Upper lobe of left lung (tissue), 6 donors: Measurements from ENCODE around the gene MRPL23. TPM values are rescaled to one million over a fixed set of nuclear protein-coding genes. Genes with fewer than 3 reads are reported as not detected.

Experiments used
- ATAC-seq, 2 donors: fragments of 200-7000 bp; cut with Tn5 transposase; one replicate each; pipeline ENCODE4 v1.9.1; 2022; ENCODE audit warnings: mild to moderate bottlenecking in 2 of 2, moderate library complexity in 2 of 2; ENCODE audit not compliant: low FRiP score in 2 of 2
- DNase-seq, 2 donors: peaks; one replicate each; pipeline ENCODE4 v3.0.0-alpha.2; 2019 to 2020
- H3K27ac ChIP-seq, 4 donors: fragments of 200-600 bp; sonication (generic); one replicate each; pipeline ENCODE4 v1.5.1; 2016 to 2019
- H3K27me3 ChIP-seq, 4 donors: fragments of 200-600 bp; sonication (generic); one replicate each; pipeline ENCODE4 v1.5.1; 2017 to 2019
- H3K36me3 ChIP-seq, 4 donors: fragments of 200-600 bp; sonication (generic); one replicate each; pipeline ENCODE4 v1.5.1; 2016 to 2019
- H3K4me1 ChIP-seq, 4 donors: fragments of 200-600 bp; sonication (generic); one replicate each; pipeline ENCODE4 v1.5.1; 2018 to 2019
- H3K4me3 ChIP-seq, 4 donors: fragments of 200-600 bp; sonication (generic); one replicate each; pipeline ENCODE4 v1.5.1; 2017 to 2019; ENCODE audit warnings: mild to moderate bottlenecking in 2 of 4, moderate library complexity in 1 of 4
- H3K9me3 ChIP-seq, 4 donors: fragments of 200-600 bp; sonication (generic); one replicate each; pipeline ENCODE4 v1.5.1; 2018 to 2019
- EP300 ChIP-seq, 4 donors: sonication (generic); formaldehyde crosslinking; IDR thresholded peaks; one replicate each; pipeline ENCODE4 v1.5.1; 2017; ENCODE audit warnings: antibody characterized with exemption in 4 of 4, control low read depth in 2 of 4
- POLR2A ChIP-seq, 4 donors: fragments of 450-650 bp; IDR thresholded peaks; one replicate each; pipeline ENCODE4 v1.5.1; 2016 to 2017; ENCODE audit warnings: antibody characterized with exemption in 4 of 4, mild to moderate bottlenecking in 2 of 4
- POLR2AphosphoS5 ChIP-seq, 2 donors: sonication (generic); formaldehyde crosslinking; IDR thresholded peaks; one replicate each; pipeline ENCODE4 v1.5.1; 2017; ENCODE audit warnings: antibody characterized with exemption in 2 of 2
- WGBS, 2 donors: methylation state at CpG; one replicate each; pipeline ENCODE4 v1.1.5; 2017 to 2018; 5-methylcytosine and 5-hydroxymethylcytosine counted together
- total RNA-seq, 6 donors: library from RNA; depleted of rRNA in 4 of 6; stranded (reverse); fragments of >200 nt in 4 of 6; gene quantifications; one replicate each; pipeline versions ENCODE4 v1.1.0 to v1.2.1, GENCODE V29; 2016 to 2021
- TF ChIP-seq, protein P1 (sequence below), 6 experiments: fragments of 450-650 bp in 4 of 6; fragments of 200-600 bp in 2 of 6; sonication (generic) in 2 of 6; IDR thresholded peaks; one replicate each; pipeline ENCODE4 v1.5.1; 2016 to 2019; ENCODE audit warnings: antibody characterized with exemption in 6 of 6
- donor health status: DM: no; HTN: no; CAD: no; lungs with moderate emphysema.
- donor health status: DM: no; HTN: yes; CAD: no; lungs with severe emphysema.

MRPL23 gene
- total RNA-seq, 6 donors from 2014 or later: 62.1 to 287 (median 150) TPM

GRCh38 chr11:1936072-1936780, 10.9 kb upstream of the MRPL23 start:
- TF ChIP-seq EP300 (IDR thresholded peaks at IDR 0.05): no peak
- TF ChIP-seq POLR2AphosphoS5 (IDR thresholded peaks at IDR 0.05): no peak
- no peak for TF ChIP-seq POLR2A (IDR thresholded peaks at IDR 0.05)
- TF ChIP-seq, protein P1, sequence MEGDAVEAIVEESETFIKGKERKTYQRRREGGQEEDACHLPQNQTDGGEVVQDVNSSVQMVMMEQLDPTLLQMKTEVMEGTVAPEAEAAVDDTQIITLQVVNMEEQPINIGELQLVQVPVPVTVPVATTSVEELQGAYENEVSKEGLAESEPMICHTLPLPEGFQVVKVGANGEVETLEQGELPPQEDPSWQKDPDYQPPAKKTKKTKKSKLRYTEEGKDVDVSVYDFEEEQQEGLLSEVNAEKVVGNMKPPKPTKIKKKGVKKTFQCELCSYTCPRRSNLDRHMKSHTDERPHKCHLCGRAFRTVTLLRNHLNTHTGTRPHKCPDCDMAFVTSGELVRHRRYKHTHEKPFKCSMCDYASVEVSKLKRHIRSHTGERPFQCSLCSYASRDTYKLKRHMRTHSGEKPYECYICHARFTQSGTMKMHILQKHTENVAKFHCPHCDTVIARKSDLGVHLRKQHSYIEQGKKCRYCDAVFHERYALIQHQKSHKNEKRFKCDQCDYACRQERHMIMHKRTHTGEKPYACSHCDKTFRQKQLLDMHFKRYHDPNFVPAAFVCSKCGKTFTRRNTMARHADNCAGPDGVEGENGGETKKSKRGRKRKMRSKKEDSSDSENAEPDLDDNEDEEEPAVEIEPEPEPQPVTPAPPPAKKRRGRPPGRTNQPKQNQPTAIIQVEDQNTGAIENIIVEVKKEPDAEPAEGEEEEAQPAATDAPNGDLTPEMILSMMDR (IDR thresholded peaks at IDR 0.05): no peak
- no peak overlapping the region for H3K27ac ChIP-seq
- no peaks in the 10 kb centered on the region for H3K9me3 ChIP-seq
- H3K4me3 ChIP-seq: no peak overlapping the region
- DNase-seq (peak in 1 of 2 donors; percentile 80), ATAC-seq (no peak)
- WGBS, 2 donors: 93% methylated on average over 3 to 29 of the region's 34 CpGs
- H3K36me3 ChIP-seq: no peaks in the 10 kb centered on the region
- peaks cover 0 to 5% (median 2%) of the 10 kb centered on the region in 4 donors for H3K4me1 ChIP-seq
- no peaks in the 10 kb centered on the region for H3K27me3 ChIP-seq

DNA sequence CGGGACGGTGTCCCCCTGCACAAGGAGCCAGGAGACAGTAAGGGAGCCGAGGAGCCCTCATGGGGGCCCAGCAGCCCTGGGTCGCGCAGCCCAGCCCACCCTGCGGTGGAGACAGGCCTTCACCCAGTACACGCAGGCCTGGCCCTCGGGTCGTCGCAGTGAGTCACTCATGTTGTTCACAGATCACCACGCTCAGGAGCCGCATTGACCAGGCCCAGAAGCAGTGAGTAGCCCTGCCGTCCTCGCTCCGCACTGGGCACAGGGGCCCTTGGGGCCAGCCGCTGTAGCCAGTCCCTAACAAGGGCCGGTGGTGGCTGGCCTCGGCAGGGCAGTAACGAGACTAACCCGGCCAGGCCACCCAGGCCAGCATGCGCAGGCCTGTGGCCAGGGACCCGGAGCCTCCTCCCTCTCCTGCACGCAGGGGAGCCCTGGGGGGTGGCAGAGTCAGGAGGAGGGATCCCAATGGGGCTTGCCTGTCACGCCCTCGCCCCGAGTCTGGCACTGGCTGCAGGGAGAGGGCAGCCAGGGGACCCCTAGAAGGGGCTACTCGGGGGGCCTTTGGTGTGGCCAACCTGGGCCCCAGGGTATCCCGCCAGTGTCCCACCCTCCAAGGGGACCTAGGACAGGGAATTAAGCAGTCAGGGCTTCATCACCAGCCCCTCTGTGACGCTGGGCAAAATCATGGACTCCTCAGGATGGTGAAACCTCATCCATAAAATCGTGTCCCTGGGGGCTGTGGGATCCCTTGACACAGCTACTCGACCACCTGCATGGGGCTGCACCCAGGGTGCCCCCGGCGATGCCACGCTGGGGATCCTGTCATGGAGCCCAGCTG, 10.1 kb upstream of the MRPL23 start:
- no peak overlapping the region for H3K27ac ChIP-seq
- no peaks in the 10 kb centered on the region for H3K27me3 ChIP-seq
- no peaks in the 10 kb centered on the region for H3K36me3 ChIP-seq
- no peaks in the 10 kb centered on the region for H3K9me3 ChIP-seq
- 91 to 93% methylated on average over 6 to 24 of the region's 34 CpGs for WGBS, 2 donors
- H3K4me1 ChIP-seq: peaks cover 0 to 5% (median 2%) of the 10 kb centered on the region in 4 donors
- peak in 1 of 2 donors; percentile 78 for DNase-seq
- no peak for TF ChIP-seq POLR2AphosphoS5 (IDR thresholded peaks at IDR 0.05)
- TF ChIP-seq POLR2A (IDR thresholded peaks at IDR 0.05): no peak
- TF ChIP-seq, protein P1 (IDR thresholded peaks at IDR 0.05): no peak
- no peak for TF ChIP-seq EP300 (IDR thresholded peaks at IDR 0.05)
- no peak overlapping the region for H3K4me3 ChIP-seq
- ATAC-seq: no peak

DNA sequence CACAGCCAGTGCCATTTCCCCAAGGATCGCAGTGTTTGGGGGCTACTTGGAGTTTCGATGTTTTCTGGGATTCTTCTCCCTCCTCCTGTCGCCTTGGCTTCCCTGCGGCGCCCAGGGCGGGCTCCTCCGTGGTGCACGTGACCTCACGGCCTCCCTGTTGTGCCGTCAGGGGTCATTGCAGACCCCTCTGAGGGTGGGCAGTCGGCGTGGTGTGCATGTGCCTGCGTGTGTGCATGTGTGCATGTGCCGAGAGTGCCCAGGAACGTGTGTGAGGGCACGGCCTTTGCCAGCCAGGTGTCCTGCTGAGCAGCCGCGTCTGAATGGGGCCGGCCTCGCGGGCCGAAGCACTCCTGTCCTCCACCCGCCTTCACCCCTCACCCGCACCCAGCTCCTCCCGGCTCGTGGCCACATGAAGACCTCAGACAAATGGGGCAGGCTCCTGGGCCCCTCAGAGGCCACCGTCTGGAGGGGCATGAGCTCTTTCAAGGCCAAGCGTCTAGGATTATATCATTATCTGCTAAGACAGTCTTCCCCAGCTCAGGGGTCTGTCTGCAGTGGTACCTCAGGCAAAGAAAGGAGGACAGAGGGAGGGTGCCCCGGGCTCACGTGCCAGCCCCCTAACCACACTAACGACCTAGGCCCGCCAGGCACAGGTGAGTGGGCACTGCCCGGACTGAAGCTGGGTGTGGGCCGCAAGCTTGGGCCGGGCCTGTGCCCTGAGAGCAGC, 9.4 kb upstream of the MRPL23 start:
- no peaks in the 10 kb centered on the region for H3K9me3 ChIP-seq
- 86 to 89% methylated on average over 22 to 34 of the region's 35 CpGs for WGBS, 2 donors

GRCh38 chr11:1938343-1939005, 8.7 kb upstream of the MRPL23 start:
- DNase-seq: peak in 1 of 2 donors; percentile 72
- H3K27me3 ChIP-seq: no peaks in the 10 kb centered on the region
- peaks cover 0 to 6% (median 2%) of the 10 kb centered on the region in 4 donors for H3K4me1 ChIP-seq
- no peak overlapping the region for H3K4me3 ChIP-seq
- WGBS, 2 donors: 80% methylated on average over 6 to 27 of the region's 27 CpGs
- H3K27ac ChIP-seq: no peak overlapping the region
- H3K9me3 ChIP-seq: no peaks in the 10 kb centered on the region
- TF ChIP-seq, protein P1 (IDR thresholded peaks at IDR 0.05): no peak
- TF ChIP-seq EP300 (IDR thresholded peaks at IDR 0.05) (no peak), POLR2A (IDR thresholded peaks at IDR 0.05) (no peak), POLR2AphosphoS5 (IDR thresholded peaks at IDR 0.05) (no peak)
- ATAC-seq: no peak
- H3K36me3 ChIP-seq: no peaks in the 10 kb centered on the region

More for the DNA sequence above, 9.4 kb upstream of the MRPL23 start:
- Histone ChIP-seq H3K4me1 (peaks cover 0 to 5% (median 2%) of the 10 kb centered on the region in 4 donors), H3K4me3 (no peak overlapping the region), H3K27ac (no peak overlapping the region), H3K36me3 (no peaks in the 10 kb centered on the region), H3K27me3 (no peaks in the 10 kb centered on the region)
- DNase-seq: peak in 1 of 2 donors; percentile 81
- no peak for ATAC-seq
- TF ChIP-seq, protein P1 (IDR thresholded peaks at IDR 0.05): no peak
- no peak for TF ChIP-seq POLR2AphosphoS5 (IDR thresholded peaks at IDR 0.05)
- no peak for TF ChIP-seq POLR2A (IDR thresholded peaks at IDR 0.05)
- no peak for TF ChIP-seq EP300 (IDR thresholded peaks at IDR 0.05)
